ENCODE results near the gene GRB7.
"Not testable (repeated sequence)": the region's sequence is repeated elsewhere in the genome, so short reads cannot be mapped to it uniquely, and the experiment has no call there.

Gene GRB7

GRCh38 chr17:39709319-39709997 is 28.3 kb upstream of the GRB7 start:
- no peak for DNase-seq (ENCODE audit: low read depth in 4 of 4, low spot score in 1 of 4)

GRCh38 chr17:39709998-39710964 is 27.5 kb upstream of the GRB7 start:
- no peak for DNase-seq (ENCODE audit: low read depth in 4 of 4, low spot score in 1 of 4)

GRCh38 chr17:39711071-39711470 is 26.7 kb upstream of the GRB7 start:
- not testable (repeated sequence) for DNase-seq (ENCODE audit: low read depth in 4 of 4, low spot score in 1 of 4)

GRCh38 chr17:39711851-39712250 is 25.9 kb upstream of the GRB7 start:
- DNase-seq (ENCODE audit: low read depth in 4 of 4, low spot score in 1 of 4): no peak

- no peak for DNase-seq (ENCODE audit: low read depth in 4 of 4, low spot score in 1 of 4)
Measured at GRCh38 chr17:39714234-39714633, 23.5 kb upstream of the GRB7 start.

- no peak for DNase-seq (ENCODE audit: low read depth in 4 of 4, low spot score in 1 of 4)
Measured at GRCh38 chr17:39715375-39716072, 22.2 kb upstream of the GRB7 start.

- no peak for DNase-seq (ENCODE audit: low read depth in 4 of 4, low spot score in 1 of 4)
Measured at GRCh38 chr17:39716073-39716818, 21.5 kb upstream of the GRB7 start.

GRCh38 chr17:39716879-39717536 is 20.7 kb upstream of the GRB7 start:
- no peak for DNase-seq (ENCODE audit: low read depth in 4 of 4, low spot score in 1 of 4)

GRCh38 chr17:39717660-39718059 is 20.1 kb upstream of the GRB7 start:
- DNase-seq (ENCODE audit: low read depth in 4 of 4, low spot score in 1 of 4): no peak

- no peak for DNase-seq (ENCODE audit: low read depth in 4 of 4, low spot score in 1 of 4)
Measured at GRCh38 chr17:39719563-39720355, 18.0 kb upstream of the GRB7 start.

- DNase-seq (ENCODE audit: low read depth in 4 of 4, low spot score in 1 of 4): no peak
Measured at GRCh38 chr17:39722104-39722503, 15.6 kb upstream of the GRB7 start.

GRCh38 chr17:39722965-39723848 is 14.5 kb upstream of the GRB7 start:
- no peak for DNase-seq (ENCODE audit: low read depth in 4 of 4, low spot score in 1 of 4)

GRCh38 chr17:39724731-39725130 is 13.0 kb upstream of the GRB7 start:
- DNase-seq (ENCODE audit: low read depth in 4 of 4, low spot score in 1 of 4): no peak

- not testable (repeated sequence) for DNase-seq (ENCODE audit: low read depth in 4 of 4, low spot score in 1 of 4)
Measured at GRCh38 chr17:39725923-39726322, 11.8 kb upstream of the GRB7 start.

GRCh38 chr17:39726617-39727016 is 11.1 kb upstream of the GRB7 start:
- no peak for DNase-seq (ENCODE audit: low read depth in 4 of 4, low spot score in 1 of 4)

GRCh38 chr17:39727556-39727955 is 10.2 kb upstream of the GRB7 start:
- DNase-seq (ENCODE audit: low read depth in 4 of 4, low spot score in 1 of 4): no peak

- no peak for DNase-seq (ENCODE audit: low read depth in 4 of 4, low spot score in 1 of 4)
Measured at GRCh38 chr17:39729280-39729851, 8.4 kb upstream of the GRB7 start.

Measured in stimulated activated CD4-positive, alpha-beta T cell treated with anti-CD3 and anti-CD28 coated beads, Interleukin-1b, Interleukin-23, amount 100 ng/mL, for 24 hours (primary cell).